ENCODE measurements around the gene PHIP. TPM values are rescaled to one million over a fixed set of nuclear protein-coding genes. Genes with fewer than 3 reads are reported as not detected.

Gene PHIP
- total RNA-seq, 1 donor from 2014 or later, result 129 TPM

DNA sequence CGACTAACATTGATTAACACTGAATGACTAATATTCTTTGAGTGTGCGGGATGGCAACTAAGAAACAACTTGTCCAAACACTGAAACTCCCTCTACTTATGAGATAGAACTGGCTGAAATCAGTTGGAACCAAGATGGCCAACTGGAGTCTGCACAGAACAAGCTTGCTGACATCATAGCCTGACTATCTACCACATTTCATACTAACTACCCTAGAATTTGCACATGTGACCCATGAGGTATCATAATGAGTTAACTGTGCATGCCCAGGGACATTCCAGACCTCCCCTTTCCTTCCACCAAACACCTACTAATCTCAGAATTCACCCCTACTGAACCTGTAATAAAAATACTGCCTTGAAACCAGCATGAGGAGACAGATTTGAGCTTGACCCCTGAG, 43.2 kb downstream of the PHIP start:
- Mint-ChIP-seq H3K9me3 (peaks cover 8% of the 10 kb centered on the region), H3K27me3 (ENCODE audit: insufficient read depth, low read depth) (no peaks in the 10 kb centered on the region), H3K27ac (no peak overlapping the region), H3K4me3 (no peak overlapping the region), H3K36me3 (peaks cover 55% of the 10 kb centered on the region), H3K4me1 (peaks cover 30% of the 10 kb centered on the region)
- Histone ChIP-seq H2AFZ (replicated peaks) (no peak overlapping the region), H3K4me3 (no peak overlapping the region), H3K9me3 (ENCODE audit: low read depth) (no peaks in the 10 kb centered on the region), H3K4me2 (no peak overlapping the region), H3K79me2 (ENCODE audit: low read depth) (peaks cover 99% of the 10 kb centered on the region), H3K4me1 (peaks cover 42% of the 10 kb centered on the region), H3K36me3 (peaks cover 16% of the 10 kb centered on the region), H3F3A (ENCODE audit: low read depth) (peaks cover 38% of the 10 kb centered on the region), H3K27ac (peak overlapping the region; percentile 71), H4K20me1 (ENCODE audit: low read depth) (peaks cover 94% of the 10 kb centered on the region), H3K9ac (no peak overlapping the region), H3K27me3 (no peaks in the 10 kb centered on the region)
- TF ChIP-seq EZH2 (IDR thresholded peaks at IDR 0.05) (no peak), EZH2phosphoT487 (IDR thresholded peaks at IDR 0.05) (no peak)
- TF ChIP-seq, protein P1, sequence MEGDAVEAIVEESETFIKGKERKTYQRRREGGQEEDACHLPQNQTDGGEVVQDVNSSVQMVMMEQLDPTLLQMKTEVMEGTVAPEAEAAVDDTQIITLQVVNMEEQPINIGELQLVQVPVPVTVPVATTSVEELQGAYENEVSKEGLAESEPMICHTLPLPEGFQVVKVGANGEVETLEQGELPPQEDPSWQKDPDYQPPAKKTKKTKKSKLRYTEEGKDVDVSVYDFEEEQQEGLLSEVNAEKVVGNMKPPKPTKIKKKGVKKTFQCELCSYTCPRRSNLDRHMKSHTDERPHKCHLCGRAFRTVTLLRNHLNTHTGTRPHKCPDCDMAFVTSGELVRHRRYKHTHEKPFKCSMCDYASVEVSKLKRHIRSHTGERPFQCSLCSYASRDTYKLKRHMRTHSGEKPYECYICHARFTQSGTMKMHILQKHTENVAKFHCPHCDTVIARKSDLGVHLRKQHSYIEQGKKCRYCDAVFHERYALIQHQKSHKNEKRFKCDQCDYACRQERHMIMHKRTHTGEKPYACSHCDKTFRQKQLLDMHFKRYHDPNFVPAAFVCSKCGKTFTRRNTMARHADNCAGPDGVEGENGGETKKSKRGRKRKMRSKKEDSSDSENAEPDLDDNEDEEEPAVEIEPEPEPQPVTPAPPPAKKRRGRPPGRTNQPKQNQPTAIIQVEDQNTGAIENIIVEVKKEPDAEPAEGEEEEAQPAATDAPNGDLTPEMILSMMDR (IDR thresholded peaks at IDR 0.05), result no peak
- no peak for DNase-seq (ENCODE audit: low spot score)

DNA sequence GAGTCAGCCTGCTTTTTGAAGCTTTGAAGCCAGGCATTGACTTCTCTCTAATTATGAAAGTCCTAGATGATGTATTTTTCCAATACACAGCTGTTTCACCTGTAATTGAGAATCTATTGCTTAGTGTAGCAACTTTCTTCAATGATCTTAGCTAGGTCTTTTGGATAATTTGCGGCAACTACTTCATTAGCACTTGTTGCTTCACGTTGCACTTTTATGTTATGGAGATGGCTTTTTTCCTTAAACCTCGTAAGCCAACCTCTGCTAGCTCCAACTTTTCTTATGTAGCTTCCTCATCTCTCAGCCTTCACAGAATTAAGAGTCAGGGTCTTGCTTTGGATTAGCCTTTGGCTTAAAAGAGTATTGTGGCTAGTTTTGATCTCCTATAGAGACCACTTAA, 44.8 kb downstream of the PHIP start:
- Histone ChIP-seq H3K4me1 (peaks cover 36% of the 10 kb centered on the region), H3K9ac (no peak overlapping the region), H3K36me3 (peaks cover 16% of the 10 kb centered on the region), H3K9me3 (ENCODE audit: low read depth) (no peaks in the 10 kb centered on the region), H4K20me1 (ENCODE audit: low read depth) (peaks cover 94% of the 10 kb centered on the region), H3K27ac (peak overlapping the region; percentile 80), H3K4me3 (peak overlapping the region; percentile 3), H2AFZ (replicated peaks) (no peak overlapping the region), H3K27me3 (no peaks in the 10 kb centered on the region), H3K4me2 (peak overlapping the region; percentile 41), H3K79me2 (ENCODE audit: low read depth) (peaks cover 99% of the 10 kb centered on the region), H3F3A (ENCODE audit: low read depth) (peaks cover 27% of the 10 kb centered on the region)
- H3K4me3 Mint-ChIP-seq, result no peak overlapping the region
- H3K36me3 Mint-ChIP-seq, result peaks cover 48% of the 10 kb centered on the region
- DNase-seq (ENCODE audit: low spot score), result no peak
- no peak for TF ChIP-seq EZH2phosphoT487 (IDR thresholded peaks at IDR 0.05)
- TF ChIP-seq, protein P1 (IDR thresholded peaks at IDR 0.05), result no peak
- H3K9me3 Mint-ChIP-seq, result peaks cover 8% of the 10 kb centered on the region
- peaks cover 30% of the 10 kb centered on the region for H3K4me1 Mint-ChIP-seq
- H3K27ac Mint-ChIP-seq, result no peak overlapping the region
- no peaks in the 10 kb centered on the region for H3K27me3 Mint-ChIP-seq (ENCODE audit: insufficient read depth, low read depth)

DNA sequence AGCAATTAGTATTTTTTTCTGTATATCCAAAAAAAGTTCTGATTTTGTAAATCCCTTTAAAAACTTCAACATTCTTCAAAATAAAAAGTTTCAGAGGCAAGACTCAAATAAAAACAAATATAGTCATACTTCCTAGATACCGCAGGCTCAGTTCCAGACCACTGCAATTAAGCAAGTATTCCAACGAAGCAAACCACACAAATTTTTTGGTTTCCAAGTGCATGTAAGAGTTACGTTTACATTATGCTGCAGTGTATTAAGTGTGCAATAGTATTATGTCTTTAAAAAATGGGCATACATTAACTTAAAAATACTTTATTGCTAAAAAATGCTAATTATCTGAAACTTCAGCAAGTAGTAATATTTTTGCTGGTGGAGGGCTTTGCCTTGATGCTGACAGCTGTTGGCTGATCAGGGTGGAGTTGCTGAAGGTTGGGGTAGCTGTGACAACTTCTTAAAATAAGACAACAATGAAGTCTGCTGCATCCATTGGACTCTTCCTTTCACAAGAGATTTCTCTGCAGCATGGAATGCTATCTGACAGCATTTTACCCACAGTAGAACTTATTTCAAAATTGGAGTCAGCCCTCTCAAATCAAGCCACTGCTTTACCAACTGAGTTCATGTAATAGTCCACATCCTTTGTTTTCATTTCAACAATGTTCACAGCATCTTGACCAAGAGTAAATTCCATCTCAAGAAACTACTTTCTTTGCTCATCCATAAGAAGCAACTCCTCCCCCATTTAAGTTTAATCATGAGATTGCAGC, 46.0 kb downstream of the PHIP start:
- peaks cover 99% of the 10 kb centered on the region for H3K79me2 ChIP-seq (ENCODE audit: low read depth)
- no peak overlapping the region for H3K4me3 ChIP-seq
- no peak overlapping the region for H3K27ac ChIP-seq
- Mint-ChIP-seq H3K4me1 (peaks cover 30% of the 10 kb centered on the region), H3K27ac (no peak overlapping the region), H3K36me3 (peaks cover 40% of the 10 kb centered on the region), H3K4me3 (no peak overlapping the region), H3K27me3 (ENCODE audit: insufficient read depth, low read depth) (no peaks in the 10 kb centered on the region), H3K9me3 (peaks cover 5% of the 10 kb centered on the region)
- peaks cover 36% of the 10 kb centered on the region for H3K4me1 ChIP-seq
- DNase-seq (ENCODE audit: low spot score), result no peak
- no peaks in the 10 kb centered on the region for H3K9me3 ChIP-seq (ENCODE audit: low read depth)
- H3K36me3 ChIP-seq, result peaks cover 9% of the 10 kb centered on the region
- peaks cover 93% of the 10 kb centered on the region for H4K20me1 ChIP-seq (ENCODE audit: low read depth)
- no peaks in the 10 kb centered on the region for H3K27me3 ChIP-seq
- no peak overlapping the region for H3K4me2 ChIP-seq
- no peak overlapping the region for H2AFZ ChIP-seq (replicated peaks)
- H3F3A ChIP-seq (ENCODE audit: low read depth), result peaks cover 27% of the 10 kb centered on the region
- no peak overlapping the region for H3K9ac ChIP-seq
- TF ChIP-seq EZH2phosphoT487 (IDR thresholded peaks at IDR 0.05) (no peak), EZH2 (IDR thresholded peaks at IDR 0.05) (no peak)
- TF ChIP-seq, protein P1 (IDR thresholded peaks at IDR 0.05), result no peak
